BJ (cell line): Measurements from ENCODE around the gene RAB17. TPM values are rescaled to one million over a fixed set of nuclear protein-coding genes. Genes with fewer than 3 reads are reported as not detected.

ENCODE experiments used
- CTCF ChIA-PET: fragments of 350-600 bp; formaldehyde crosslinking; extraction: SDS; loops from one replicate; lab custom pipeline; 2021; ENCODE audit warnings: antibody characterized with exemption, inconsistent platforms; lab: Yijun Ruan, JAX
- POLR2A ChIA-PET: fragments of 300-600 bp; sonication (Branson Sonifier 250); formaldehyde crosslinking; extraction: SDS; loops from one replicate; lab custom pipeline; 2021; ENCODE audit warnings: antibody characterized with exemption; lab: Charles Lee
- DNase-seq: peaks from one replicate; pipeline ENCODE4 v3.0.0-alpha.2; 2011; ENCODE audit warnings: low read depth
- H3K27me3 ChIP-seq: 2 replicates; pipeline ENCODE4 v1.6.0; 2011; ENCODE audit warnings: low read length; ENCODE audit not compliant: control insufficient read depth, insufficient read depth
- H3K36me3 ChIP-seq: 2 replicates; pipeline ENCODE4 v1.5.1; 2011; ENCODE audit warnings: low read length; ENCODE audit not compliant: control insufficient read depth, insufficient read depth
- H3K4me3 ChIP-seq: 2 replicates; pipeline ENCODE4 v1.5.1; 2011; ENCODE audit warnings: low read depth, mild to moderate bottlenecking, control low read depth, low read length
- polyA plus RNA-seq: library from polyadenylated mRNA; depleted of rRNA; stranded (reverse); fragments of >200 nt; gene quantifications from 2 replicates; pipeline ENCODE4 v1.2.3, GENCODE V29; 2011
- TF ChIP-seq, protein P1 (sequence below): IDR thresholded peaks from 2 replicates; pipeline ENCODE4 v1.5.1; 2011; ENCODE audit warnings: low read depth, mild to moderate bottlenecking, control low read depth, inconsistent platforms, low read length, moderate library complexity; ENCODE audit not compliant: insufficient read depth

RAB17 gene
- polyA plus RNA-seq, 1 experiment, result 0.25 TPM

DNA sequence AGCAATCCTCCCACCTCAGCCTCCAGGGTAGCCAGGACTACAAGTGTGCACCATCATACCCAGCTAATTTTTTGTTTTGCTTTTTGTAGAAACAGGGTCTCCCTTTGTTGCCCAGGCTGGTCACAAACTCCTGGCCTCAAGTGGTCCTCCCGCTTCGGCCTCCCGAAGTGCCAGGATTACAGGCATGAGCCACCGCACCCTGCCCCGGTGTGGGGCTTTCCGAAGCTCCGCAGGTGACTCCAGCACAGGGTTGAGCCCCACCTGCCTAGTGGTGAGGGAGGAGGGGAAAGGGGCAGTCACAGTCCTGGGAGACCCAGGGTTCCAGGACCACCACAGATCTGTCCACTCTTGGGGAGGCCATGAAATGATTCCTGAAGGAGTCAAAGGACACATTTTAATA, 19.0 kb downstream of the RAB17 start:
- H3K4me3 ChIP-seq, result no peak overlapping the region

DNA sequence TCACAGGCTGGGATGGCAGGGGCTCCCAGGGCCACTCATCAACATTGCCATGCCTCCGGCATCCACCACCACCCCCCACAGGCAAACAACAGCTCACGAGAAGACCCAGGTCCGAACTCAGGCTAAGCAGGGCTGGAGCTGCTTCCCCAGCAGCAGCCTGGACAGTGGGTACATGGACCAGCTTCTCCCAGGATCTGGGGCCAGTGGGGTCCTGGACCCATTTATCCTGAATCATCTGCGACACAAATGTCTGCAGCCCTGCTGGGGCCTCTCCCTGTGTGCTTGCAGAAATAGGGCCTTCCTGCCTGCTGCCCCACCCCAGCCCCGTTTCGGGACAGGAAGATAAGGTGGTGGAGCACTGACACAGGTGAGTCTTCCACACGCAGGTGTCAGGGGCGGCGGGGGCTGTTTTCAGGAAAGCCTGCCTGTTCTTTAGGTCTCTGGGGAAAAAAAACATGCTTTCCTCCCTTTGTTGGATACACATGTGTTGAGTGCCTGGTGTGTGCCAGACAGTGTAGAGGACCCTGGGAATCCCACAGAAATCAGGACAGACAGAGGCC, 19.7 kb downstream of the RAB17 start:
- ChIA-PET CTCF (interaction anchor here (0.6 to 4.8 kb wide), 28 partner anchors 9 to 496 kb away, joined by 3 to 111 read pairs (median 10); partner anchors contain the start of genes COL6A3 and MLPH), POLR2A (interaction anchor here (0.7 kb wide), 1 partner anchor 478 kb away, joined by 14 read pairs; no protein-coding TSS in a partner anchor)
- DNase-seq, result no peak
- Histone ChIP-seq H3K36me3 (no peaks in the 10 kb centered on the region), H3K4me3 (no peak overlapping the region), H3K27me3 (no peaks in the 10 kb centered on the region)
- TF ChIP-seq, protein P1, sequence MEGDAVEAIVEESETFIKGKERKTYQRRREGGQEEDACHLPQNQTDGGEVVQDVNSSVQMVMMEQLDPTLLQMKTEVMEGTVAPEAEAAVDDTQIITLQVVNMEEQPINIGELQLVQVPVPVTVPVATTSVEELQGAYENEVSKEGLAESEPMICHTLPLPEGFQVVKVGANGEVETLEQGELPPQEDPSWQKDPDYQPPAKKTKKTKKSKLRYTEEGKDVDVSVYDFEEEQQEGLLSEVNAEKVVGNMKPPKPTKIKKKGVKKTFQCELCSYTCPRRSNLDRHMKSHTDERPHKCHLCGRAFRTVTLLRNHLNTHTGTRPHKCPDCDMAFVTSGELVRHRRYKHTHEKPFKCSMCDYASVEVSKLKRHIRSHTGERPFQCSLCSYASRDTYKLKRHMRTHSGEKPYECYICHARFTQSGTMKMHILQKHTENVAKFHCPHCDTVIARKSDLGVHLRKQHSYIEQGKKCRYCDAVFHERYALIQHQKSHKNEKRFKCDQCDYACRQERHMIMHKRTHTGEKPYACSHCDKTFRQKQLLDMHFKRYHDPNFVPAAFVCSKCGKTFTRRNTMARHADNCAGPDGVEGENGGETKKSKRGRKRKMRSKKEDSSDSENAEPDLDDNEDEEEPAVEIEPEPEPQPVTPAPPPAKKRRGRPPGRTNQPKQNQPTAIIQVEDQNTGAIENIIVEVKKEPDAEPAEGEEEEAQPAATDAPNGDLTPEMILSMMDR, result no peak

More for the DNA sequence above, 19.0 kb downstream of the RAB17 start:
- TF ChIP-seq, protein P1, result no peak
- no peak for DNase-seq
- Histone ChIP-seq H3K36me3 (no peaks in the 10 kb centered on the region), H3K27me3 (no peaks in the 10 kb centered on the region)
- ChIA-PET POLR2A (no interaction called here), CTCF (interaction anchor here (0.6 to 4.8 kb wide), 69 partner anchors 9 to 1059 kb away, joined by 3 to 111 read pairs (median 5); partner anchors contain the start of genes COL6A3, COPS8, MLPH and RAB17)

DNA sequence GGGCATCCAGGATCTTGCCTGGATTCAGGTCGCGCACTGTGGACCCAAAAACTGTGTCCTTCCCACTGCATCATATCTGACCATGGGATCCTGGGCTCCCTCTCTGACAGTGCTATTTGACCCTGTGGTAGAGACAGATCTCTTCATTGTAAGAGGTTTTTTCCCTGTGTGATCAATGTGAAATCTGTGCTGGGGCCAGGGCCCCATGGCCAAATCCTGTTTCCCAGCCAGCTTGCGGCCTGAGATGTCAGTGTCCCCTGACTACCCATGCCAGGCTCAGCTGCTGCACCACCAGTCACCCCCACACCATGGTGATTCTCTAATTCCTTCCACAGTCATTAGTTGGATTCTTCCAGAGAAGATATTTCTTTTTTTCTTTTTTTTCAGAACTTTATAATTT, 20.6 kb downstream of the RAB17 start:
- no peaks in the 10 kb centered on the region for H3K27me3 ChIP-seq
- H3K4me3 ChIP-seq, result no peak overlapping the region
- ChIA-PET CTCF (interaction anchor here (0.7 to 4.8 kb wide), 3 partner anchors 57 to 447 kb away, joined by 3 to 111 read pairs (median 3); no protein-coding TSS in a partner anchor), POLR2A (no interaction called here)
- H3K36me3 ChIP-seq, result no peaks in the 10 kb centered on the region
- no peak for DNase-seq
- TF ChIP-seq, protein P1, result no peak

DNA sequence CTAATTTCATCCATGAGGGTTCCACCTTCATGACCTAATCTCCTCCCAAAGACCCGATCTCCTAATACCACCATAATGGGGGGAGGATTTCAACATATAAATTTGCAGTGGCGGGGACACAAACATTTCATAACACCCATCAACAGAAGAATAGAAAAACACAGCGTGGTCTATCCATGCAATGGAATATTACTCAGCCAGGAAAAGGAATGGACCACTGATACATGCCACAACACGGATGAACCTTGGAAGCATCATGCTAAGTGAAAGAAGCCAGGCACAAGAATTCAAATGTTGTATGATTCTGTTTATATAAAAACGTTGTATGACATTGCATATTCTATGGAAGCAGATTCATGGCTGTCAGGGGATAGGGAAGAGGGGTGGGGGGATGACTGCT, 21.5 kb downstream of the RAB17 start:
- TF ChIP-seq, protein P1, result no peak
- Histone ChIP-seq H3K27me3 (no peaks in the 10 kb centered on the region), H3K36me3 (no peaks in the 10 kb centered on the region), H3K4me3 (no peak overlapping the region)
- POLR2A ChIA-PET, result no interaction called here
- CTCF ChIA-PET, result interaction anchor here (2.4 kb wide), 1 partner anchor 56 kb away, joined by 7 read pairs; no protein-coding TSS in a partner anchor
- no peak for DNase-seq

DNA sequence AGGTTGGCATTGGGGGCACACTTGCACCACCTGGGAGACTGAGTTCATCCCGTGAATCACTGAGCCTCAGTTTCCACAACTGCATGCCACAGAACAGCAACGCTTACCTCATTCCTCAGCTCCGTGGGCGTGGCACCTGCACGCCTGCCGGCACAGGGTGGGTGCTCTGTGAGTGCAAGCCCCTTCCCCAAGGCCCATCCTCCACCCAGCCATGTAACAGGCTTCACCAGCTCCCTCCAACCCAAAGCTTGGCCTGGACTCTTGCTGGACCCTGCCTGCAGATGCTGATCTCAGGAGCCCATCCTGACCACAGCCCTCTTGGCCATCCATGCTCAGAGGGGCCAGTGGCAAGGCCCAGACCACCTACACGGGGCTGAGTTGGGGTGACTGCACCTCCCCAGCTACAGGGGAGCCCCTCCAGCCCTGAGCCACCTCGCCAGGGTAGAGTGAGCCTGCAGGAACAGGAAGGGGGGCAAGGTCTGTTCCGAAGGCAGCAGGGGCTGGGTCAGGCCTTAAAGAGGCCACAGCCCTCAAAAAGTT, 22.3 kb downstream of the RAB17 start:
- Histone ChIP-seq H3K27me3 (no peaks in the 10 kb centered on the region), H3K4me3 (no peak overlapping the region), H3K36me3 (no peaks in the 10 kb centered on the region)
- TF ChIP-seq, protein P1, result no peak
- ChIA-PET POLR2A (no interaction called here), CTCF (interaction anchor here (1.1 to 2.4 kb wide), 2 partner anchors 55 to 157 kb away, joined by 3 to 7 read pairs; no protein-coding TSS in a partner anchor)
- DNase-seq, result no peak
